B cell (primary cell): Measurements from ENCODE around the gene SYT6. TPM values are rescaled to one million over a fixed set of nuclear protein-coding genes. Genes with fewer than 3 reads are reported as not detected.

ENCODE experiments used
- ATAC-seq: fragments of 200-7000 bp; cut with Tn5 transposase; one replicate; pipeline ENCODE4 v1.10.0; 2021; ENCODE audit warnings: low read depth, mild to moderate bottlenecking, moderate number of reproducible peaks, moderate library complexity
- CTCF ChIA-PET: fragments of 350-600 bp; sonication (Branson Sonifier 250); formaldehyde crosslinking; loops from one replicate; lab custom pipeline; 2021; ENCODE audit warnings: antibody characterized with exemption, inconsistent platforms; lab: Charles Lee
- POLR2A ChIA-PET: fragments of 350-600 bp; sonication (Branson Sonifier 250); formaldehyde crosslinking; loops from one replicate; lab custom pipeline; 2021; ENCODE audit warnings: antibody characterized with exemption; lab: Charles Lee
- DNase-seq: peaks from one replicate; pipeline ENCODE4 v3.0.0; 2013
- H2AFZ ChIP-seq: 2 replicates; pipeline ENCODE4 v1.6.1; 2012; ENCODE audit warnings: mild to moderate bottlenecking, low read depth, low read length; ENCODE audit not compliant: insufficient read depth, poor library complexity, severe bottlenecking
- H3K27ac ChIP-seq, 2 donors: 1 replicate in 1 of 2; 2 replicates in 1 of 2; pipeline ENCODE4 v1.5.1; 2012 to 2013; ENCODE audit warnings: low read length in 2 of 2, mild to moderate bottlenecking in 2 of 2, moderate library complexity in 1 of 2
- H3K27me3 ChIP-seq, 4 experiments: fragments of 200-600 bp in 1 of 4; sonication (generic) in 1 of 4; replicated peaks in 1 of 4; 1 replicate in 2 of 4; 2 replicates in 2 of 4; pipeline versions ENCODE4 v1.6.1 to v1.7.0; 2013 to 2016; ENCODE audit warnings: low read length in 3 of 4, mild to moderate bottlenecking in 2 of 4, mixed read lengths in 1 of 4, moderate library complexity in 1 of 4; ENCODE audit not compliant: insufficient read depth in 4 of 4, control insufficient read depth in 3 of 4; ENCODE audit errors: control extremely low read depth in 1 of 4
- H3K36me3 ChIP-seq, 2 experiments: replicated peaks in 1 of 2; 1 replicate in 1 of 2; 2 replicates in 1 of 2; pipeline versions ENCODE4 v1.6.1 to v1.7.1; 2013; ENCODE audit warnings: low read length in 1 of 2; ENCODE audit not compliant: insufficient read depth in 2 of 2, control insufficient read depth in 1 of 2; ENCODE audit errors: control extremely low read depth in 1 of 2, extremely low read depth in 1 of 2
- H3K4me1 ChIP-seq, 2 donors: fragments of 200-600 bp in 1 of 2; sonication (generic) in 1 of 2; 1 replicate in 1 of 2; 2 replicates in 1 of 2; pipeline versions ENCODE4 v1.5.1 to v1.6.1; 2013 to 2017; ENCODE audit warnings: low read length in 2 of 2; ENCODE audit not compliant: control insufficient read depth in 2 of 2, insufficient read depth in 2 of 2
- H3K4me2 ChIP-seq: replicated peaks from 2 replicates; pipeline ENCODE3; 2012; ENCODE audit warnings: mild to moderate bottlenecking, low read depth, low read length; ENCODE audit not compliant: poor library complexity, severe bottlenecking
- H3K4me3 ChIP-seq, 5 experiments: fragments of 200-600 bp in 1 of 5; sonication (generic) in 1 of 5; 1 replicate in 3 of 5; 2 replicates in 2 of 5; pipeline versions ENCODE4 v1.5.1 to v1.7.0; 2011 to 2016; ENCODE audit warnings: low read length in 4 of 5, mild to moderate bottlenecking in 4 of 5, low read depth in 2 of 5, control low read depth in 1 of 5, moderate library complexity in 1 of 5; ENCODE audit not compliant: insufficient read depth in 1 of 5; ENCODE audit errors: control extremely low read depth in 1 of 5, extremely low read depth in 1 of 5
- H3K79me2 ChIP-seq: fragments of 200-600 bp; sonication (generic); one replicate; pipeline ENCODE4 v1.6.0; 2016; ENCODE audit warnings: low read length; ENCODE audit not compliant: control insufficient read depth, insufficient read depth
- H3K9ac ChIP-seq: fragments of 200-600 bp; sonication (generic); 2 replicates; pipeline ENCODE4 v1.6.1; 2017; ENCODE audit warnings: mild to moderate bottlenecking, low read length, moderate library complexity
- H3K9me3 ChIP-seq, 3 donors: one replicate each; pipeline versions ENCODE4 v1.6.1 to v1.7.1; 2013; ENCODE audit warnings: low read length in 2 of 3; ENCODE audit not compliant: control insufficient read depth in 2 of 3, insufficient read depth in 1 of 3; ENCODE audit errors: control extremely low read depth in 1 of 3
- H4K20me1 ChIP-seq: 2 replicates; pipeline ENCODE4 v1.6.0; 2012; ENCODE audit warnings: mild to moderate bottlenecking, low read length; ENCODE audit not compliant: insufficient read depth, control insufficient read depth, poor library complexity, severe bottlenecking
- H3K27ac Mint-ChIP-seq: one replicate; pipeline ENCODE4 v1.8.0; 2021; ENCODE audit warnings: mixed read lengths
- H3K27me3 Mint-ChIP-seq: one replicate; pipeline ENCODE4 v1.8.0; 2021; ENCODE audit warnings: mixed read lengths
- H3K4me1 Mint-ChIP-seq: one replicate; pipeline ENCODE4 v1.8.0; 2021; ENCODE audit warnings: mixed read lengths
- H3K4me3 Mint-ChIP-seq: one replicate; pipeline ENCODE4 v1.8.0; 2021; ENCODE audit warnings: mixed read lengths
- H3K9me3 Mint-ChIP-seq: one replicate; pipeline ENCODE4 v1.8.0; 2022; ENCODE audit warnings: mixed read lengths; ENCODE audit not compliant: insufficient read depth
- CTCF ChIP-seq: fragments of 200-600 bp; IDR thresholded peaks from one replicate; pipeline ENCODE4 v1.8.0; 2022; ENCODE audit warnings: antibody characterized with exemption, mild to moderate bottlenecking
- EZH2 ChIP-seq: IDR thresholded peaks from 2 replicates; pipeline ENCODE4 v1.6.1; 2012; ENCODE audit warnings: borderline replicate concordance, low read depth, mild to moderate bottlenecking, moderate library complexity, low read length; ENCODE audit not compliant: insufficient read depth, poor library complexity, severe bottlenecking
- WGBS: methylation state at CpG from one replicate; pipeline ENCODE4 v1.1.5; 2013; ENCODE audit warnings: missing lambda C conversion rate; ENCODE audit not compliant: insufficient coverage; 5-methylcytosine and 5-hydroxymethylcytosine counted together
- intact Hi-C: fragments of 100-400 bp; cut with micrococcal nuclease; formaldehyde crosslinking; loops from one replicate; pipeline ENCODE4 v1.10.0; 2022
- polyA plus RNA-seq: library from polyadenylated mRNA; depleted of rRNA; stranded (reverse); fragments of >200 nt; gene quantifications from 2 replicates; pipeline ENCODE4 v1.2.3, GENCODE V29; 2012
- total RNA-seq, 2 donors: library from RNA; stranded (reverse); fragments of 120-200 nt in 1 of 2; gene quantifications; 1 replicate in 1 of 2; 2 replicates in 1 of 2; pipeline versions ENCODE4 v1.2.3 to v1.2.4, GENCODE V29; 2013 to 2022

Gene SYT6
- total and polyA plus RNA-seq, 2 donors (not counting 1 experiment from before 2014, with no cell fraction given): not detected

GRCh38 chr1:114100148-114100547, 53.5 kb downstream of the SYT6 start:
- Histone ChIP-seq H3K4me1 (no peaks in the 10 kb centered on the region), H3K36me3 (no peaks in the 10 kb centered on the region), H3K9ac (no peak overlapping the region), H3K27me3 (peaks cover 0 to 2% (median 0%) of the 10 kb centered on the region in 4 experiments), H2AFZ (no peak overlapping the region), H4K20me1 (no peaks in the 10 kb centered on the region), H3K79me2 (no peaks in the 10 kb centered on the region), H3K27ac (no peak overlapping the region), H3K9me3 (no peaks in the 10 kb centered on the region), H3K4me3 (no peak overlapping the region), H3K4me2 (no peak overlapping the region)
- DNase-seq: no peak
- intact Hi-C loops: no loop called here
- peaks cover 14% of the 10 kb centered on the region for H3K27me3 Mint-ChIP-seq
- H3K27ac Mint-ChIP-seq: no peak overlapping the region
- no peaks in the 10 kb centered on the region for H3K4me1 Mint-ChIP-seq
- no peak overlapping the region for H3K4me3 Mint-ChIP-seq
- ChIA-PET POLR2A (no interaction called here), CTCF (no interaction called here)
- H3K9me3 Mint-ChIP-seq: no peaks in the 10 kb centered on the region
- TF ChIP-seq CTCF (no peak), EZH2 (no peak)
- no peak for ATAC-seq
- 91% methylated on average over 6 of the region's 6 CpGs for WGBS

- H3K9ac ChIP-seq: no peak overlapping the region
- ChIA-PET POLR2A (no interaction called here), CTCF (no interaction called here)
- H3K9me3 Mint-ChIP-seq: no peaks in the 10 kb centered on the region
- no peak overlapping the region for H3K4me3 ChIP-seq
- ATAC-seq: no peak
- H3K79me2 ChIP-seq: no peaks in the 10 kb centered on the region
- DNase-seq: no peak
- no peak overlapping the region for H3K27ac Mint-ChIP-seq
- peaks cover 18% of the 10 kb centered on the region for H3K27me3 Mint-ChIP-seq
- no peak overlapping the region for H3K4me2 ChIP-seq
- intact Hi-C loops: no loop called here
- no peaks in the 10 kb centered on the region for H3K4me1 ChIP-seq
- H3K36me3 ChIP-seq: no peaks in the 10 kb centered on the region
- H3K4me1 Mint-ChIP-seq: no peaks in the 10 kb centered on the region
- peaks cover 0 to 2% (median 0%) of the 10 kb centered on the region in 4 experiments for H3K27me3 ChIP-seq
- H3K9me3 ChIP-seq: no peaks in the 10 kb centered on the region
- TF ChIP-seq CTCF (no peak), EZH2 (no peak)
- H3K4me3 Mint-ChIP-seq: no peak overlapping the region
- no peaks in the 10 kb centered on the region for H4K20me1 ChIP-seq
- H3K27ac ChIP-seq: no peak overlapping the region
- 100% methylated on average over 1 of the region's 4 CpGs for WGBS
- H2AFZ ChIP-seq: no peak overlapping the region
Observed at GRCh38 chr1:114099268-114099667, 54.4 kb downstream of the SYT6 start.
